ENCODE measurements around the gene GYS1.

- TF ChIP-seq CTCF (IDR thresholded peaks at IDR 0.05; ENCODE audit: insufficient read depth, low read length, poor library complexity, severe bottlenecking) (peak; percentile 80), EZH2phosphoT487 (conservative IDR thresholded peaks at IDR 0.05; ENCODE audit: low read length) (no peak)
Observed at GRCh38 chr19:48999481-49000325, 6.6 kb upstream of the GYS1 start.

All from SU-DHL-6 (cell line).